ENCODE measurements around the gene C6orf118. TPM values are rescaled to one million over a fixed set of nuclear protein-coding genes. Genes with fewer than 3 reads are reported as not detected.

C6orf118 gene
- total and polyA plus RNA-seq, 2 of the 13 experiments (the other 11 are each of a cell fraction or from before 2014, with no cell fraction given) = not detected

DNA sequence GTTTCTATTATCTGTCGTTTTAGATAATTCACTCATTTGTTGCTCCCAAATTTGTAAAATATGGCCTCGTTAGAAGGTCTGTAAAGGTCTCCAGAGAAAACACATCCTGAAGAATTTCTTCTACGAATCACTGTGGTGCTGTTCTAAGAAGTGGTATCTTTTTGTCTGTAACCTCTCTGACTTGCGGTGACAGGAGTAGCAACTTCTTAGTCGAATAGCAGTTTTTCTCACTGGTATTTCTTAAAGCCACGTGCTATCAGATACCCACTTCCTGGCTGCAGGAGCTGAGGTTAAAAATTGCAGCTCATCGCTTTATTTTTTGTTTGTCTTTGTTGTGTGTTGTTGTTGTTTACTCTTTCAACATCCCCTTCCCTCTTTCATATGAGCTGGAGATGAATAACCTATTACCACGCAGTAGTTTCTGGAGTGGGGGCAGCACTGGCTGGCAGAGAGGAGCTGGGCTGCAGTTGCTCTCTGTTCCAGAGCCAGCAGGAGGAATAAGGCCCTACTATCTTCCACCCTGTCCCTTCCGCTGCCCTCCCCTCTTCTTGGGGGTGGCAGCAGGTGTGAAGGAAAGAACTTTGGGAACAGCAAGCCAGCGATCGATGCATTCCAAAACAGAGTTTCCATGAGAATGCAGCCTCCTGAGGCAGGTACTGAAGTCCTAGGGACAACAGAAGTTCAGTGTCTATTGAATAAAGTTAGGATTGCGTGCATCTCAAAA is 64.7 kb downstream of the C6orf118 start (continued):
- no peak for TF ChIP-seq JDP2 (CRISPR knock-in tag; IDR thresholded peaks at IDR 0.05; ENCODE audit: borderline replicate concordance)
- TF ChIP-seq ZSCAN12 (CRISPR knock-in tag; IDR thresholded peaks at IDR 0.05) = no peak
- TF ChIP-seq MEIS1 (CRISPR knock-in tag; IDR thresholded peaks at IDR 0.05; ENCODE audit: borderline replicate concordance) = no peak

- Histone ChIP-seq H3K9me3 (ENCODE audit: low read length) (peaks cover 41% of the 10 kb centered on the region), H3K4me1 (ENCODE audit: insufficient read depth, low read length) (no peaks in the 10 kb centered on the region), H3K4me2 (ENCODE audit: low read depth, low read length) (no peak overlapping the region), H3K9ac (ENCODE audit: insufficient read depth, low read depth, low read length) (no peak overlapping the region), H4K20me1 (ENCODE audit: insufficient read depth, low read length) (no peaks in the 10 kb centered on the region), H2AFZ (ENCODE audit: low read length) (no peak overlapping the region), H3K36me3 (replicated peaks in 1 of 2; ENCODE audit: control insufficient read depth in 1 of 2, insufficient read depth in 2 of 2, low read length in 2 of 2) (no peaks in the 10 kb centered on the region), H3K27ac (ENCODE audit: extremely low read length, insufficient read depth, low read length) (no peak overlapping the region), H3K4me3 (replicated peaks in 1 of 3; ENCODE audit: insufficient read depth in 1 of 3, low read depth in 2 of 3, low read length in 3 of 3) (no peak overlapping the region), H3K27me3 (ENCODE audit: control insufficient read depth in 1 of 2, insufficient read depth in 2 of 2, low read length in 2 of 2) (no peaks in the 10 kb centered on the region), H3K79me2 (ENCODE audit: insufficient read depth, low read length) (no peaks in the 10 kb centered on the region)
- intact Hi-C loops (cut with micrococcal nuclease; ENCODE audit: unreplicated experiment) (no loop called here), in situ Hi-C loops (cut with HindIII; ENCODE audit: extremely low pct_ligation_motif_present, low pct_unique_long_range_greater_than_20kb) (no loop called here)
- ATAC-seq (no peak), FAIRE-seq (no peak), DNase-seq (ENCODE audit: low spot score) (no peak)
- CTCF ChIA-PET (ENCODE audit: low intra/inter-chr PET ratio, low total read pairs) = no interaction called here
- no TSS peak for BruUV-seq (replicated peaks)
- POLR2A ChIA-PET = no interaction called here
- no peak for TF ChIP-seq ZNF746 (CRISPR knock-in tag; IDR thresholded peaks at IDR 0.05)
- TF ChIP-seq IRF1 (CRISPR knock-in tag; IDR thresholded peaks at IDR 0.05; ENCODE audit: low read depth) = no peak
- no peak for TF ChIP-seq SP2 (CRISPR knock-in tag; IDR thresholded peaks at IDR 0.05)
- no peak for TF ChIP-seq KDM5A (IDR thresholded peaks at IDR 0.05; ENCODE audit: borderline replicate concordance, low read length)
- no peak for TF ChIP-seq SMYD3 (CRISPR knock-in tag; IDR thresholded peaks at IDR 0.05)
- TF ChIP-seq ZSCAN29 (CRISPR knock-in tag; conservative IDR thresholded peaks at IDR 0.05) = no peak
- 6% methylated on average over 5 of the region's 5 CpGs for WGBS (ENCODE audit: low lambda C conversion rate)
Observed at GRCh38 chr6:165243801-165244200, 65.6 kb downstream of the C6orf118 start.
